ENCODE measurements around the gene GDPD1. TPM values are rescaled to one million over a fixed set of nuclear protein-coding genes. Genes with fewer than 3 reads are reported as not detected.
A peak's percentile ranks its signal among the peaks of the same experiment; 100 is the strongest.

Gene GDPD1
- total and polyA plus RNA-seq, 9 of the 15 experiments (the other 6 are each of a cell fraction or from before 2014, with no cell fraction given): 5.7 to 15.2 (median 9.3) TPM

DNA sequence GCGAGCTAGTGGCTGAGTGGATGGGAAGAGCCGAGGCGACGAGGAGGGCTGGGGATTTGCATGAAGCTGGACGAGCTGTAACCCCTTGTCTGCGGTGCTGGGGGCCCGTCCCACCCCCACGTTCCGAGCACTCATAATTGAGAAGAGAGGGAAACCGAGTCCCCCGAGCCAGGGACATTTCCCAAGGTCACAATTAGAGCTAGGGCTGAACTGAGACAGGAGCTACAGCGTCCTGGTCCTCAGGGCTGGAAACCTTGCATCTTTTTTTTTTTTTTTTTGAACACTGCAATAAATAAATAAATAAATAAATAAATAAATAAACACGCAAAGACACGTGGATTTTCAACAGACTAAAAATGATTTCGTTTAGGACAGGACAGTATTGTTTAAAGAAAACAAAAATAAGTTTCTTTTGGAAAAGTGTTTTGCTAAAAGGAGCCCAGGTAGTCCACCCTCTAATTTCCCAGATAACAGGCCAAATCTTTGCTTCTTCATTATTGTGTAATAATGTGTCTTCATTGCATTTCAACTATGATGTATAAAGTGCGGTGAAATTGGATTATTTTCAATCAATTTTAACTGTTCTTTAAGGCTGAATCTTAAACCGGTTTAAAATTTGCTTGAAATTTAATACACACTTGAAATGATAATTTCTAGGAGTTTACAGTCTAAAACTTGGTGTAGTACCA, 992 bp downstream of the GDPD1 start:
- no peaks in the 10 kb centered on the region for H3K27me3 ChIP-seq (ENCODE audit: control insufficient read depth in 2 of 2, insufficient read depth in 2 of 2, low read length in 2 of 2)
- peak in 3 of 4 experiments; percentile 40 to 47 (median 42) for DNase-seq (ENCODE audit: extremely low read depth in 1 of 4, low spot score in 3 of 4)
- peak overlapping the region; percentile 97 for H3K4me2 ChIP-seq (ENCODE audit: insufficient read depth, low read length)
- peak overlapping the region; percentile 90 for H3K27ac ChIP-seq (ENCODE audit: extremely low read depth, low read depth, low read length)
- in situ Hi-C loops (cut with MboI): loop anchor here (5.0 kb wide), 1 partner anchor 216 kb away; no protein-coding TSS in a partner anchor
- intact Hi-C loops (cut with micrococcal nuclease): loop anchor here (2.0 kb wide), 1 partner anchor 219 kb away; no protein-coding TSS in a partner anchor
- ChIA-PET POLR2A (interaction anchor here (0.6 to 1.4 kb wide), 3 partner anchors 10 to 610 kb away, joined by 3 read pairs; no protein-coding TSS in a partner anchor), CTCF (ENCODE audit: low intra/inter-chr PET ratio) (no interaction called here)
- peaks cover 23% of the 10 kb centered on the region for H3K79me2 ChIP-seq (ENCODE audit: control insufficient read depth, insufficient read depth, low read length)
- H3K4me1 ChIP-seq (replicated peaks in 1 of 2; ENCODE audit: control insufficient read depth in 2 of 2, insufficient read depth in 2 of 2, low read length in 2 of 2): peaks cover 3 to 11% of the 10 kb centered on the region in 2 experiments; a peak in 2 of 5 replicates
- H3K9me1 ChIP-seq (ENCODE audit: control insufficient read depth, insufficient read depth, low read length): no peaks in the 10 kb centered on the region
- BruUV-seq (replicated peaks): no TSS peak
- no peaks in the 10 kb centered on the region for H3K9me3 ChIP-seq (replicated peaks; ENCODE audit: control insufficient read depth, insufficient read depth, low read depth, low read length)
- peak overlapping the region; percentile 97 for H2AFZ ChIP-seq (ENCODE audit: low read depth, low read length)
- H4K20me1 ChIP-seq (replicated peaks; ENCODE audit: control insufficient read depth, insufficient read depth, low read length): no peaks in the 10 kb centered on the region
- H3K4me3 ChIP-seq: peak overlapping the region; percentile 93
- FAIRE-seq: no peak
- H3K36me3 ChIP-seq (ENCODE audit: control insufficient read depth, insufficient read depth, low read length): peaks cover 3% of the 10 kb centered on the region; the same call in 1 of the 3 replicates
- WGBS (ENCODE audit: insufficient coverage, low coverage, missing lambda C conversion rate): 4% methylated on average over 17 of the region's 17 CpGs
- ATAC-seq: no peak
- peak overlapping the region; percentile 86 to 92 for H3K9ac ChIP-seq (ENCODE audit: insufficient read depth in 1 of 2, low read depth in 2 of 2, low read length in 2 of 2)
- TF ChIP-seq, protein P1, sequence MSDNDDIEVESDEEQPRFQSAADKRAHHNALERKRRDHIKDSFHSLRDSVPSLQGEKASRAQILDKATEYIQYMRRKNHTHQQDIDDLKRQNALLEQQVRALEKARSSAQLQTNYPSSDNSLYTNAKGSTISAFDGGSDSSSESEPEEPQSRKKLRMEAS (CRISPR knock-in tag; IDR thresholded peaks at IDR 0.05): 0 out of 2 replicates have a peak, but pooled peaks have one; percentile 3
- TF ChIP-seq ZC3H4 (CRISPR knock-in tag; IDR thresholded peaks at IDR 0.05; ENCODE audit: borderline replicate concordance) (0 out of 2 replicates have a peak, but pooled peaks have one; percentile 4), ESRRA (IDR thresholded peaks at IDR 0.05; ENCODE audit: borderline replicate concordance, low read depth) (peak; percentile 49; the same call in 1 of the 2 replicates), HMGN3 (IDR thresholded peaks at IDR 0.05; ENCODE audit: borderline replicate concordance, extremely low read depth, insufficient read length, low read depth, low read length) (peak; percentile 21), ELF4 (CRISPR knock-in tag; IDR thresholded peaks at IDR 0.05) (no peak), CEBPB (tag; IDR thresholded peaks at IDR 0.05) (peak; percentile 91), ETV5 (CRISPR knock-in tag; IDR thresholded peaks at IDR 0.05; ENCODE audit: low read depth) (0 out of 2 replicates have a peak, but pooled peaks have one; percentile 9), CEBPG (CRISPR knock-in tag; IDR thresholded peaks at IDR 0.05) (no peak), CEBPG (tag; conservative IDR thresholded peaks at IDR 0.05 in 1 of 2, IDR thresholded peaks at IDR 0.05 in 1 of 2) (peak; percentile 84 to 94), SUPT5H (IDR thresholded peaks at IDR 0.05) (no peak), MYC (IDR thresholded peaks at IDR 0.05; ENCODE audit: low read depth, low read length) (peak; percentile 36), MYC (CRISPR knock-in tag; IDR thresholded peaks at IDR 0.05; ENCODE audit: borderline replicate concordance, low read depth) (no peak), SIN3A (IDR thresholded peaks at IDR 0.05; ENCODE audit: borderline replicate concordance in 2 of 2, control insufficient read depth in 1 of 2, low read depth in 2 of 2, low read length in 2 of 2) (0 out of 4 replicates have a peak, but pooled peaks of 1 of the 2 experiments have one; percentile 26), STAG1 (CRISPR knock-in tag; IDR thresholded peaks at IDR 0.05; ENCODE audit: borderline replicate concordance) (no peak), CREBBP (IDR thresholded peaks at IDR 0.05; ENCODE audit: low read depth, low read length) (no peak), HDAC3 (IDR thresholded peaks at IDR 0.05; ENCODE audit: borderline replicate concordance, partially characterized antibody) (peak; percentile 24), ZNF384 (IDR thresholded peaks at IDR 0.05; ENCODE audit: low read depth, low read length) (peak; percentile 39; the same call in 1 of the 2 replicates), GABPB1 (CRISPR knock-in tag; IDR thresholded peaks at IDR 0.05) (peak; percentile 28; the same call in 1 of the 2 replicates)
- TF ChIP-seq, protein P2, sequence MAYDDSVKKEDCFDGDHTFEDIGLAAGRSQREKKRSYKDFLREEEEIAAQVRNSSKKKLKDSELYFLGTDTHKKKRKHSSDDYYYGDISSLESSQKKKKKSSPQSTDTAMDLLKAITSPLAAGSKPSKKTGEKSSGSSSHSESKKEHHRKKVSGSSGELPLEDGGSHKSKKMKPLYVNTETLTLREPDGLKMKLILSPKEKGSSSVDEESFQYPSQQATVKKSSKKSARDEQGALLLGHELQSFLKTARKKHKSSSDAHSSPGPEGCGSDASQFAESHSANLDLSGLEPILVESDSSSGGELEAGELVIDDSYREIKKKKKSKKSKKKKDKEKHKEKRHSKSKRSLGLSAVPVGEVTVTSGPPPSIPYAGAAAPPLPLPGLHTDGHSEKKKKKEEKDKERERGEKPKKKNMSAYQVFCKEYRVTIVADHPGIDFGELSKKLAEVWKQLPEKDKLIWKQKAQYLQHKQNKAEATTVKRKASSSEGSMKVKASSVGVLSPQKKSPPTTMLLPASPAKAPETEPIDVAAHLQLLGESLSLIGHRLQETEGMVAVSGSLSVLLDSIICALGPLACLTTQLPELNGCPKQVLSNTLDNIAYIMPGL (CRISPR knock-in tag; IDR thresholded peaks at IDR 0.05): peak; percentile 6; the same call in 1 of the 2 replicates

All from K562 (cell line).